Keratinocyte (primary cell): ENCODE data around the gene ZNF462. TPM values are rescaled to one million over a fixed set of nuclear protein-coding genes. Genes with fewer than 3 reads are reported as not detected.

Experiments used
- DNase-seq: peaks from one replicate; pipeline ENCODE4 v3.0.0-alpha.2; 2011; ENCODE audit warnings: low read depth, missing footprints, low spot score
- FAIRE-seq: peaks from 2 replicates; lab custom pipeline; 2011; peaks lifted over from hg19 to GRCh38; lab: Jason Lieb, UNC
- H2AFZ ChIP-seq: 2 replicates; pipeline ENCODE4 v1.6.0; 2012; ENCODE audit warnings: low read length, control low read depth, inconsistent platforms; ENCODE audit not compliant: control insufficient read depth
- H3K27ac ChIP-seq: 2 replicates; pipeline ENCODE4 v1.5.1; 2011; ENCODE audit warnings: low read length; ENCODE audit not compliant: control insufficient read depth, insufficient read depth
- H3K27me3 ChIP-seq: 3 replicates; pipeline ENCODE4 v1.6.0; 2011; ENCODE audit warnings: low read length; ENCODE audit not compliant: control insufficient read depth, insufficient read depth; ENCODE audit errors: extremely low read depth
- H3K36me3 ChIP-seq, 2 experiments: 2 replicates in 1 of 2; 3 replicates in 1 of 2; pipeline ENCODE4 v1.5.1; 2011; ENCODE audit warnings: low read length in 2 of 2, mild to moderate bottlenecking in 1 of 2; ENCODE audit not compliant: control insufficient read depth in 2 of 2, insufficient read depth in 2 of 2; ENCODE audit errors: extremely low read depth in 1 of 2
- H3K4me1 ChIP-seq: 3 replicates; pipeline ENCODE4 v1.5.1; 2011; ENCODE audit warnings: low read length; ENCODE audit not compliant: control insufficient read depth, insufficient read depth; ENCODE audit errors: extremely low read depth
- H3K4me2 ChIP-seq: 3 replicates; pipeline ENCODE4 v1.6.0; 2011; ENCODE audit warnings: low read depth, low read length; ENCODE audit not compliant: control insufficient read depth, insufficient read depth; ENCODE audit errors: extremely low read depth
- H3K4me3 ChIP-seq, 3 experiments: fragments of 200-600 bp in 1 of 3; sonication (generic) in 1 of 3; 2 replicates in 2 of 3; 3 replicates in 1 of 3; pipeline ENCODE4 v1.5.1; 2011 to 2016; ENCODE audit warnings: low read length in 3 of 3, mild to moderate bottlenecking in 3 of 3, control low read depth in 2 of 3, inconsistent platforms in 1 of 3, low read depth in 1 of 3, mixed read lengths in 1 of 3, mixed run types in 1 of 3, moderate library complexity in 1 of 3; ENCODE audit not compliant: control insufficient read depth in 2 of 3, insufficient read depth in 2 of 3; ENCODE audit errors: extremely low read depth in 1 of 3
- H3K79me2 ChIP-seq: 2 replicates; pipeline ENCODE4 v1.6.0; 2012; ENCODE audit warnings: low read length; ENCODE audit not compliant: control insufficient read depth, insufficient read depth
- H3K9ac ChIP-seq: 3 replicates; pipeline ENCODE4 v1.6.0; 2011; ENCODE audit warnings: low read length; ENCODE audit not compliant: control insufficient read depth, insufficient read depth; ENCODE audit errors: extremely low read depth
- H3K9me1 ChIP-seq: 3 replicates; pipeline ENCODE4 v1.6.0; 2011; ENCODE audit warnings: low read length; ENCODE audit not compliant: control insufficient read depth, insufficient read depth; ENCODE audit errors: extremely low read depth
- H3K9me3 ChIP-seq: 2 replicates; pipeline ENCODE4 v1.5.1; 2012; ENCODE audit warnings: low read depth, low read length; ENCODE audit not compliant: control insufficient read depth
- H4K20me1 ChIP-seq: 3 replicates; pipeline ENCODE4 v1.6.0; 2011; ENCODE audit warnings: low read length; ENCODE audit not compliant: control insufficient read depth, insufficient read depth; ENCODE audit errors: extremely low read depth
- CTCF ChIP-seq, 3 experiments: IDR thresholded peaks in 1 of 3; conservative IDR thresholded peaks in 1 of 3; optimal IDR thresholded peaks in 1 of 3; 2 replicates in 2 of 3; 3 replicates in 1 of 3; pipeline versions ENCODE3 to v1.5.1; 2011; ENCODE audit warnings: low read length in 3 of 3, mild to moderate bottlenecking in 3 of 3, moderate library complexity in 2 of 3, control low read depth in 1 of 3, inconsistent platforms in 1 of 3; ENCODE audit not compliant: insufficient read depth in 2 of 3; ENCODE audit errors: extremely low read depth in 1 of 3
- EZH2 ChIP-seq: IDR thresholded peaks from one replicate; pipeline ENCODE4 v1.6.1; 2012; ENCODE audit warnings: inconsistent platforms, mild to moderate bottlenecking, low read length, moderate library complexity
- dilution Hi-C: fragments of 300-500 bp; cut with MboI; formaldehyde crosslinking; loops from one replicate; pipeline ENCODE4 v1.7.0; 2020; ENCODE audit warnings: low sequenced_read_pairs; ENCODE audit not compliant: extremely low pct_ligation_motif_present
- polyA minus RNA-seq, 3 experiments: library from RNA; depleted of rRNA, polyadenylated mRNA; stranded (reverse); fragments of >200 nt; gene quantifications; 1 replicate in 1 of 3; 2 replicates in 1 of 3; 3 replicates in 1 of 3; pipeline ENCODE4 v1.2.3, GENCODE V29; 2011
- polyA plus RNA-seq, 5 experiments: library from polyadenylated mRNA; depleted of rRNA in 3 of 5; stranded (reverse) in 3 of 5; stranded (forward) in 1 of 5; unstranded in 1 of 5; fragments of >200 nt; gene quantifications; 1 replicate in 1 of 5; 2 replicates in 3 of 5; 3 replicates in 1 of 5; pipeline versions ENCODE4 v1.2.1 to v1.2.3, GENCODE V29; 2011 to 2012; ENCODE audit warnings: missing spikeins in 2 of 5, low read depth in 1 of 5, low replicate concordance in 1 of 5

Gene ZNF462
- polyA plus RNA-seq (6.9 to 9.5 TPM (median 7.8 TPM) in 3 replicates), polyA minus RNA-seq (28.3 to 79.5 TPM (median 44.0 TPM) in 3 replicates)
- polyA plus RNA-seq (2011; ENCODE audit: low read depth): 7.5 TPM
- polyA plus RNA-seq (2011; cell fraction: cytosol; rRNA removed): 7.5 and 7.9 TPM in 2 replicates
- 31.0 and 35.9 TPM in 2 replicates for polyA plus RNA-seq (2011; cell fraction: nucleus; rRNA removed)
- 3.9 and 10.5 TPM in 2 replicates for polyA plus RNA-seq (2012; ENCODE audit: low replicate concordance)
- 18.6 TPM for polyA minus RNA-seq (2011; cell fraction: cytosol; rRNA and poly(A)+ RNA removed)
- 49.9 and 97.1 TPM in 2 replicates for polyA minus RNA-seq (2011; cell fraction: nucleus; rRNA and poly(A)+ RNA removed)

- H3K4me3 ChIP-seq: peak within 1 kb of the TSS; percentile 86 to 92 (median 88)
- DNase-seq (no peak), FAIRE-seq (peak; percentile 65)
- H3K27ac ChIP-seq: peak within 1 kb of the TSS; percentile 89
- no peaks in the 10 kb centered on the region for H3K27me3 ChIP-seq
- H3K36me3 ChIP-seq: no peaks in the 10 kb centered on the region
- H3K79me2 ChIP-seq: peaks cover 58% of the 10 kb centered on the region
- peak within 1 kb of the TSS; percentile 90 for H2AFZ ChIP-seq
- peaks cover 27% of the 10 kb centered on the region for H3K4me1 ChIP-seq
- no peaks in the 10 kb centered on the region for H3K9me1 ChIP-seq
- H4K20me1 ChIP-seq: no peaks in the 10 kb centered on the region
- dilution Hi-C loops: loop anchor here (25.0 kb wide), 1 partner anchor 276 kb away; no protein-coding TSS in a partner anchor
- H3K9me3 ChIP-seq: no peaks in the 10 kb centered on the region
- TF ChIP-seq CTCF (optimal IDR thresholded peaks at IDR 0.05 in 1 of 3, IDR thresholded peaks at IDR 0.05 in 1 of 3, conservative IDR thresholded peaks at IDR 0.05 in 1 of 3; ENCODE audit: extremely low read depth in 1 of 3, insufficient read depth in 2 of 3, low read length in 3 of 3): peak; percentile 35 to 40 (median 37)
- no peak for TF ChIP-seq EZH2
- H3K4me2 ChIP-seq: peak within 1 kb of the TSS; percentile 91
- peak within 1 kb of the TSS; percentile 91 for H3K9ac ChIP-seq
These were observed at the start of gene ZNF462 for GRCh38 chr9:106862821-106863720. TSS of gene ZNF462 (plus strand) at chr9:106863166. CDS start at chr9:106923384, 60,218 bp downstream.

GRCh38 chr9:106816524-106816923 is 46.4 kb upstream of the ZNF462 start:
- H3K27me3 ChIP-seq: no peaks in the 10 kb centered on the region
- FAIRE-seq (no peak), DNase-seq (no peak)
- no peak overlapping the region for H3K4me2 ChIP-seq
- H3K4me3 ChIP-seq: no peak overlapping the region
- H3K9me1 ChIP-seq: no peaks in the 10 kb centered on the region
- no peaks in the 10 kb centered on the region for H3K9me3 ChIP-seq
- no peak for TF ChIP-seq EZH2
- TF ChIP-seq CTCF (optimal IDR thresholded peaks at IDR 0.05 in 1 of 3, IDR thresholded peaks at IDR 0.05 in 1 of 3, conservative IDR thresholded peaks at IDR 0.05 in 1 of 3; ENCODE audit: extremely low read depth in 1 of 3, insufficient read depth in 2 of 3, low read length in 3 of 3): no peak
- H2AFZ ChIP-seq: no peak overlapping the region
- no peaks in the 10 kb centered on the region for H3K36me3 ChIP-seq
- peaks cover 4% of the 10 kb centered on the region for H3K4me1 ChIP-seq
- no peaks in the 10 kb centered on the region for H4K20me1 ChIP-seq
- H3K79me2 ChIP-seq: no peaks in the 10 kb centered on the region
- H3K27ac ChIP-seq: no peak overlapping the region
- no peak overlapping the region for H3K9ac ChIP-seq
- dilution Hi-C loops: no loop called here
